Kidney epithelial cell (primary cell): Measurements from ENCODE around the gene SF1. TPM values are rescaled to one million over a fixed set of nuclear protein-coding genes. Genes with fewer than 3 reads are reported as not detected.

ENCODE experiments used
- DNase-seq: peaks from one replicate; pipeline ENCODE4 v3.0.0-alpha.2; 2010; ENCODE audit warnings: low read depth
- H3K27me3 ChIP-seq: 2 replicates; pipeline ENCODE4 v1.6.0; 2011; ENCODE audit warnings: low read length; ENCODE audit not compliant: control insufficient read depth, insufficient read depth
- H3K36me3 ChIP-seq: 2 replicates; pipeline ENCODE4 v1.5.1; 2011; ENCODE audit warnings: low read length; ENCODE audit not compliant: control insufficient read depth, insufficient read depth
- H3K4me3 ChIP-seq: 2 replicates; pipeline ENCODE4 v1.5.1; 2011; ENCODE audit warnings: low read depth, mild to moderate bottlenecking, control low read depth, low read length
- CTCF ChIP-seq: IDR thresholded peaks from 2 replicates; pipeline ENCODE4 v1.5.1; 2011; ENCODE audit warnings: mild to moderate bottlenecking, moderate library complexity, low read length, control low read depth, inconsistent platforms; ENCODE audit not compliant: insufficient read depth, poor library complexity, severe bottlenecking
- total RNA-seq: library from RNA; depleted of rRNA; stranded (reverse); fragments of >200 nt; gene quantifications from 2 replicates; pipeline ENCODE4 v1.2.3, GENCODE V29; 2015

The SF1 gene
- total RNA-seq, 1 donor from 2014 or later, result 216 TPM

- TF ChIP-seq CTCF, result no peak
- H3K4me3 ChIP-seq, result no peak overlapping the region
- H3K27me3 ChIP-seq, result no peaks in the 10 kb centered on the region
- peaks cover 21% of the 10 kb centered on the region for H3K36me3 ChIP-seq
- no peak for DNase-seq
These were observed 9.1 kb downstream of the SF1 start for GRCh38 chr11:64769283-64769682.

DNA sequence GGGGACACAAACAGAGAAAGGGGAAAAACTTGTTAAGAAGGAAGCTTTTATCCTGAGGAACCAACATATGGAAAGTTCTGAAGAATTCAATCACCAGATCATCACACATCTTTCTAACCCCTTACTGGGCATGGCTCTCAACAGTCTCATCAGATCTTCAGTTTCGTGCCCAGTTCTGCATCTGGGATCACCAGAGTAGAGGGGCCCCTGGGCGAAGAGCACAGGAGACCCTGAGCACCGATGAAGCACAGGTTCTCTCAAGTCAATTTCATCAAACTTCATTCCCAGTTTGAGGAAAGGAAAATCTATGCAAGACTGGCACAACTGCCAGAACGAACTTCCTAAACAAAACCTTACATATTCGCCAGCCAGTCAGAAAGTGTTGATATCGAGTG is 10.0 kb downstream of the SF1 start:
- no peak for TF ChIP-seq CTCF
- H3K27me3 ChIP-seq, result no peaks in the 10 kb centered on the region
- no peak for DNase-seq
- no peak overlapping the region for H3K4me3 ChIP-seq
- peaks cover 18% of the 10 kb centered on the region for H3K36me3 ChIP-seq

- Histone ChIP-seq H3K4me3 (no peak overlapping the region), H3K36me3 (peaks cover 17% of the 10 kb centered on the region), H3K27me3 (no peaks in the 10 kb centered on the region)
- DNase-seq, result no peak
- peak; percentile 75 for TF ChIP-seq CTCF
These were observed 10.7 kb downstream of the SF1 start for GRCh38 chr11:64767344-64768299.

GRCh38 chr11:64766881-64767280 is 11.5 kb downstream of the SF1 start:
- peaks cover 17% of the 10 kb centered on the region for H3K36me3 ChIP-seq
- H3K27me3 ChIP-seq, result no peaks in the 10 kb centered on the region
- no peak for DNase-seq
- no peak overlapping the region for H3K4me3 ChIP-seq
- TF ChIP-seq CTCF, result no peak

GRCh38 chr11:64765851-64766665 is 12.3 kb downstream of the SF1 start:
- no peak for TF ChIP-seq CTCF

More at GRCh38 chr11:64765851-64766665, 12.3 kb downstream of the SF1 start:
- DNase-seq, result no peak
- no peak overlapping the region for H3K4me3 ChIP-seq
- H3K27me3 ChIP-seq, result no peaks in the 10 kb centered on the region
- H3K36me3 ChIP-seq, result peaks cover 15% of the 10 kb centered on the region
